Mucosa of descending colon (tissue), 3 donors: ENCODE data around the gene SUCLG2. TPM values are rescaled to one million over a fixed set of nuclear protein-coding genes. Genes with fewer than 3 reads are reported as not detected.

ENCODE experiments used
- ATAC-seq: fragments of 200-7000 bp; cut with Tn5 transposase; one replicate; pipeline ENCODE4 v1.9.1; 2020; ENCODE audit warnings: mild to moderate bottlenecking, moderate library complexity
- DNase-seq, 3 donors: peaks; one replicate each; pipeline ENCODE4 v3.0.0-alpha.2; 2020
- H3K36me3 ChIP-seq: fragments of 200-600 bp; one replicate; pipeline ENCODE4 v1.8.0; 2021; ENCODE audit warnings: low read depth, mild to moderate bottlenecking
- H3K4me1 ChIP-seq: fragments of 200-600 bp; one replicate; pipeline ENCODE4 v1.8.0; 2021; ENCODE audit warnings: low read depth, mild to moderate bottlenecking
- H3K4me3 ChIP-seq: fragments of 200-600 bp; one replicate; pipeline ENCODE4 v1.8.0; 2021; ENCODE audit warnings: mild to moderate bottlenecking
- H3K9me3 ChIP-seq: fragments of 200-600 bp; one replicate; pipeline ENCODE4 v1.8.0; 2021; ENCODE audit warnings: mild to moderate bottlenecking
- CTCF ChIP-seq: fragments of 200-600 bp; IDR thresholded peaks from one replicate; pipeline ENCODE4 v1.8.0; 2022; ENCODE audit warnings: antibody characterized with exemption, mild to moderate bottlenecking
- intact Hi-C, 2 donors: fragments of 100-400 bp; cut with DNase I in 1 of 2; cut with micrococcal nuclease in 1 of 2; formaldehyde crosslinking; loops; one replicate each; pipeline versions ENCODE4 v1.11.0 to v1.11.1; 2022; cut with DNase I, micrococcal nuclease
- total RNA-seq, 3 donors: library from RNA; stranded (reverse); fragmentation: NEBNext Ultra II Directional in 2 of 3; extraction: Animal tissue kit (Norgen Biotek cat#: 25700) in 2 of 3; gene quantifications; one replicate each; pipeline versions ENCODE4 v1.2.1 to v1.2.4, GENCODE V29; 2021 to 2023
- donor health status: DM: no; HTN: no; CAD: no; lungs with moderate emphysema.
- donor health status: DM: no; HTN: no; CAD: no.
- donor health status: DM: no; HTN: yes; CAD: no.

The SUCLG2 gene
- total RNA-seq, 3 donors from 2014 or later = 136 to 238 (median 153) TPM

- H3K4me3 ChIP-seq = no peak overlapping the region
- ATAC-seq = no peak
- intact Hi-C loops = no loop called here
- DNase-seq = no peak
- H3K9me3 ChIP-seq = no peaks in the 10 kb centered on the region
- TF ChIP-seq CTCF = no peak
- H3K4me1 ChIP-seq = no peaks in the 10 kb centered on the region
- H3K36me3 ChIP-seq = no peaks in the 10 kb centered on the region
Observed at GRCh38 chr3:67458896-67459530, 195.4 kb downstream of the SUCLG2 start.

GRCh38 chr3:67458408-67458807 is 196.0 kb downstream of the SUCLG2 start:
- intact Hi-C loops = no loop called here
- no peak overlapping the region for H3K4me3 ChIP-seq
- no peak for TF ChIP-seq CTCF
- no peaks in the 10 kb centered on the region for H3K36me3 ChIP-seq
- H3K9me3 ChIP-seq = no peaks in the 10 kb centered on the region
- ATAC-seq = no peak
- no peak for DNase-seq
- H3K4me1 ChIP-seq = no peaks in the 10 kb centered on the region

- DNase-seq (no peak), ATAC-seq (no peak)
- no peaks in the 10 kb centered on the region for H3K9me3 ChIP-seq
- H3K4me3 ChIP-seq = no peak overlapping the region
- H3K36me3 ChIP-seq = no peaks in the 10 kb centered on the region
- no peaks in the 10 kb centered on the region for H3K4me1 ChIP-seq
- intact Hi-C loops = no loop called here
- TF ChIP-seq CTCF = no peak
Observed at GRCh38 chr3:67453628-67454027, 200.8 kb downstream of the SUCLG2 start.

- H3K4me3 ChIP-seq = no peak overlapping the region
- intact Hi-C loops = no loop called here
- H3K36me3 ChIP-seq = no peaks in the 10 kb centered on the region
- no peaks in the 10 kb centered on the region for H3K4me1 ChIP-seq
- ATAC-seq (no peak), DNase-seq (no peak)
- H3K9me3 ChIP-seq = no peaks in the 10 kb centered on the region
- TF ChIP-seq CTCF = no peak
Observed at GRCh38 chr3:67450153-67450552, 204.3 kb downstream of the SUCLG2 start.

GRCh38 chr3:67447393-67447792 is 207.0 kb downstream of the SUCLG2 start:
- Histone ChIP-seq H3K9me3 (no peaks in the 10 kb centered on the region), H3K4me3 (no peak overlapping the region), H3K36me3 (no peaks in the 10 kb centered on the region), H3K4me1 (no peaks in the 10 kb centered on the region)
- TF ChIP-seq CTCF = no peak
- ATAC-seq (no peak), DNase-seq (no peak)
- intact Hi-C loops = no loop called here

GRCh38 chr3:67437789-67438188 is 216.6 kb downstream of the SUCLG2 start:
- intact Hi-C loops = no loop called here
- ATAC-seq = no peak
- Histone ChIP-seq H3K36me3 (no peaks in the 10 kb centered on the region), H3K4me1 (no peaks in the 10 kb centered on the region), H3K9me3 (no peaks in the 10 kb centered on the region), H3K4me3 (no peak overlapping the region)
- no peak for DNase-seq
- TF ChIP-seq CTCF = no peak
